RKO (cell line): ENCODE results near the gene SCNM1.
"Not testable (repeated sequence)": the region's sequence is repeated elsewhere in the genome, so short reads cannot be mapped to it uniquely, and the experiment has no call there.

ENCODE experiments used
- DNase-seq: peaks from one replicate; pipeline ENCODE4 v3.0.0-alpha.2; 2016; ENCODE audit warnings: low spot score

SCNM1 gene

GRCh38 chr1:151146412-151147131, 19.4 kb upstream of the SCNM1 start, which contains the start of gene SEMA6C:
Gene SEMA6C, minus strand, starts transcription at chr1:151146631. Its CDS starts 4,010 bp downstream, at chr1:151142621.
- peak; percentile 89 for DNase-seq

- no peak for DNase-seq
Measured at GRCh38 chr1:151147132-151147503, 18.8 kb upstream of the SCNM1 start.

- no peak for DNase-seq
Measured at GRCh38 chr1:151147665-151148064, 18.3 kb upstream of the SCNM1 start.

GRCh38 chr1:151156515-151156819, 9.5 kb upstream of the SCNM1 start, which contains the start of gene TNFAIP8L2:
Gene TNFAIP8L2, plus strand, starts transcription at chr1:151156649. Its CDS starts 2,049 bp downstream, at chr1:151158698.
- DNase-seq, result no peak

- no peak for DNase-seq
Measured at GRCh38 chr1:151157067-151157531, 8.8 kb upstream of the SCNM1 start.

GRCh38 chr1:151158326-151158725, 7.6 kb upstream of the SCNM1 start:
- DNase-seq, result no peak

- DNase-seq, result no peak
Measured at GRCh38 chr1:151158751-151159251, 7.1 kb upstream of the SCNM1 start.

GRCh38 chr1:151159373-151159772, 6.6 kb upstream of the SCNM1 start:
- no peak for DNase-seq

- peak; percentile 29 for DNase-seq
Measured at GRCh38 chr1:151164732-151165280, 1.1 kb upstream of the SCNM1 start.

GRCh38 chr1:151165281-151165737, 635 bp upstream of the SCNM1 start:
- peak; percentile 65 for DNase-seq

GRCh38 chr1:151166505-151166956, 587 bp downstream of the SCNM1 start:
- peak; percentile 65 for DNase-seq

- DNase-seq, result no peak
Measured at GRCh38 chr1:151167116-151167515, 1.2 kb downstream of the SCNM1 start.

GRCh38 chr1:151171190-151171589, 5.2 kb downstream of the SCNM1 start:
- DNase-seq, result no peak

- DNase-seq, result no peak
Measured at GRCh38 chr1:151175041-151175741, 9.2 kb downstream of the SCNM1 start.

GRCh38 chr1:151175863-151176262, 9.9 kb downstream of the SCNM1 start, which contains the start of gene TMOD4:
Gene TMOD4, minus strand, starts transcription at chr1:151175981. Its CDS starts 1,106 bp downstream, at chr1:151174875.
- peak; percentile 41 for DNase-seq

- no peak for DNase-seq
Measured at GRCh38 chr1:151176514-151177045, 10.6 kb downstream of the SCNM1 start.

- DNase-seq, result no peak
Measured at GRCh38 chr1:151184211-151184610, 18.3 kb downstream of the SCNM1 start.

- DNase-seq, result no peak
Measured at GRCh38 chr1:151187205-151187604, 21.3 kb downstream of the SCNM1 start.

- not testable (repeated sequence) for DNase-seq
Measured at GRCh38 chr1:151188667-151189066, 22.7 kb downstream of the SCNM1 start.

- DNase-seq, result peak; percentile 94
Measured at GRCh38 chr1:151189637-151190445, 23.9 kb downstream of the SCNM1 start, which contains the start of gene VPS72. Gene VPS72, minus strand, starts transcription at chr1:151190197. Its CDS starts 76 bp downstream, at chr1:151190121.

GRCh38 chr1:151192047-151192446, 26.1 kb downstream of the SCNM1 start:
- DNase-seq, result no peak
